Measurements from ENCODE around the gene CLINT1.

- TF ChIP-seq CTCF (IDR thresholded peaks at IDR 0.05; ENCODE audit: low read length) (no peak), EZH2 (IDR thresholded peaks at IDR 0.05; ENCODE audit: borderline replicate concordance, low read length) (no peak)
Measured at GRCh38 chr5:157741131-157741530, 117.8 kb downstream of the CLINT1 start.

Measured in OCI-LY1 (cell line).